Hindlimb muscle (tissue), 1 donor: ENCODE measurements around the gene FAM177B. TPM values are rescaled to one million over a fixed set of nuclear protein-coding genes. Genes with fewer than 3 reads are reported as not detected.
"Not testable (repeated sequence)": the region's sequence is repeated elsewhere in the genome, so short reads cannot be mapped to it uniquely, and the experiment has no call there.

Source experiments
- DNase-seq: peaks from one replicate; pipeline ENCODE4 v3.0.0-alpha.2; 2013
- polyA plus RNA-seq: library from polyadenylated mRNA; unstranded; fragments of 120-200 nt; gene quantifications from one replicate; pipeline ENCODE4 v1.2.1, GENCODE V29; 2013; ENCODE audit not compliant: insufficient read length

FAM177B gene
- polyA plus RNA-seq, 1 donor = 0.41 TPM

DNA sequence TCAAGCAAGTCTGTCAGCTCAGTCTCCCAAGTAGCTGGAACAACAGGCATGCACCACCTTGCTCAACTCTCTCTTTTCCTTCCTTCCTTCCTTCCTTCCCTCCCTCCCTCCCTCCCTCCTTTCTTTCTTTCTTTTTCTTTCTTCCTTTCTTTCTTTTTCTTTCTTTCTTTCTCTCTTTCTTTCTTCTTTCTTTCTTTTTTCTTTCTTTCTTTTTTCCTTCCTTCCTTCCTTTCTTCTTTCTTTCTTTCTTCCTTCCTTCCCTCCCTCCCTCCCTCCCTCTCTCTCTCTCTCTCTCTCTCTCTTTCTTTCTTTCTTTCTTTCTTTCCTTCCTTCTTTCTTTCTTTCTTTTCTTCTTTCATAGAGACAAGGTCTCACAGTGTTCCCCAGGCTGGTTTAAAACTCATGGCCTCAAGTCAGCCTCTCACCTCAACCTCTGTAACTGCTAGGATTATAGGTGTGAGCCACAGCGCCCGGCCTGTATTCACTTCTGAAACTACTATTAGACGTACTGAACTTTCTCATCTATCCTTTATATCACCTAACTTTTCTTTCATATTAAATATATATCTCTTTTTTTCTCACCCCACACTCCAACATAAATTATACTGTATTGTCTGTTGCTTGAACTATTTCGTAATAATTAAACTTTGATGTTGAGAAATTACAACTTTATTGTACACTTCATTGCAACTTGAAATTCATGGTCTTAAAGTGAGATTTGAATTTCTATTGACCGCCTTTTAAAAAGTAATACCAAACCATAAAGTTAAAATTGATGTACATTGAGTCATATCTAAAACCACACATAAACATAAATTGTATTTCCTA lies 4.8 kb downstream of the FAM177B start:
- not testable (repeated sequence) for DNase-seq

DNA sequence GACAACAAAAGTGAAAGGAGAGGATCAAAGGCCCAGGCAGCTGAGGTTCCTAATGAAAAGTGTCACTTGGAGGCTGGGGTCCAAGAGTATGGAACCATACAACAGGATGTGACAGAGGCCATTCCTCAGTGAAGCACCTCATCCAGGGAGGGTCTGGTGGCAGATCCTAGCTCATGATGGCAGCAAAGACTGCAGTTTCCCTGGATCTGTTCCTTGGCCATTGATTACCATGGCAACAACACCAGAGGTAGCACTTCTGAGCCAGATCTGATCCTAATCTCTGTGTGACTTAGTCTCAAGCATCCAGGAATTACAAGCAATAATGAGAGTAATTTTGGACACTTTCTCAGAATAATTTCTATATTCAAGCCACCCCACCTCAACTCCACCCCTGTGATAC lies 12.9 kb downstream of the FAM177B start:
- DNase-seq = no peak

DNA sequence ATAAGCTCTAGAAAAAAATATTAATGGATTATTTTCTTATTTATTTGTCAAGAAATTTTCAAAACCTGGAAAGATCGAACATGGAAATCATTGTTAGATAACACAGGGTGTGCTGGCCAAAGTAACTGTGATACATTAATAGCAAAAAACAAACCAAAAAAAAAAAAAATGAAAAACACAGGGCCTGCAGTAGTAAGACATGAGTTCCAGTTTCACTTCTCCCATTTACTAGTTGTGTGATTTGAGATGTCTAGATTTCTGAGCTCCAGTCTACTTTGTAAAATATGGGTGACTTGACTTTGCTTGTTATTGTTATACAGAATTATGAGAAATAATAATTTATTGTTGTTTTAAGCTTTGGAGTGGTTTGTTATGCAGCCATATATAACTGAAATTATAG lies 13.6 kb downstream of the FAM177B start:
- DNase-seq = no peak

DNA sequence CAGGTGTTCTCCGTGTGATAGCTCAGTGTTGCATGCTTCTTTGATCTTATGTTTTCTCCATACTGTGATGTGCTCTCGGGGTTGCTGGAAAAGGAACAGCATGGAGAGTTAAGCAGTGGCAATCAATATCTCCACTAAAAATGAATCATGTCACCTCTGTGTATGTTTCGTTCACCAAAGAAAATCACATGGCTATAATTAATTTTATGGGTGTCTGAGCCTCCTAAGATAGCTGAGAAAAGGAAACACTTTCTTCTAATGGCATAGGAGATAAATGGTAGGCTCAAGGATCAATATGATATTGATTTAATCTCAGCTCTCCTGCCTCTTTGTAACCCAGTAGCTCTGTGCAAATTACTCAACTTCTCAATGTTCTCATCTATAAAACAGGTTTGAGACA lies 14.3 kb downstream of the FAM177B start:
- no peak for DNase-seq

DNA sequence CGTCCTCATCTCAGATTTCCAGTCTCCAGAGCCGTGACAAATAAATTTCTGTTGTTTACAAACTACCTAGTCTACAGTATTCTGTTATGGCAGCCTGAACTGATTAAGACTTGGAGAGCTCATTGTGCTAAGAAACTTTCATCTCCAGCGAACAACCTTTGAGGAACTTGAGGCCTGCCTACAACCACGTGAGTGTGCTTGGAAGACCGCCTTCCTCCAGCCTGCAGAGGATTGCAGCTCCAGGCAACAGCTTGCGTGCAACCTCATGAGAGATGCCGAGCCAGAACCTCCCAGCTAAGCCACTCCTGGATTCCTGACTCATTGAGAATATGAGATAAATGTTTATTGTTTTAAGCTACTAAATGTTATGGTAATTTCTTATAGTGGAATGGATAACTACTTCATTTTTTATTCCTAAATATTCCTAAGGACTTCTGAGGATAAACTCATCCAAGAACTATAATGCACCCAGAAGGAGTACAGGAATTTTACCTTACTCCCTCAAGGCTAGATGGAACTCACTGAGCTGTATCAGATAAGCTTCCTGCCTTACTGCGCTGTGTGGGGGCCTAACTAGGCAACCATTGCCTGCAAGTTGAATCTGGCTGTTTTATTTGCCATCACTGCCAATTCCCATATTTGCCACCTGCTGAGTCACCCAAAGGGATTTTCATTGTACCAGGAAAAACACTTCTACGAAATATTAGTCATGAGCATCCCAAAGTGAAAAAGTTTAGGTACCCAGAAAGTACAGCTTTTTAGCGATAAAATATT lies 17.6 kb downstream of the FAM177B start:
- DNase-seq = peak; percentile 74

DNA sequence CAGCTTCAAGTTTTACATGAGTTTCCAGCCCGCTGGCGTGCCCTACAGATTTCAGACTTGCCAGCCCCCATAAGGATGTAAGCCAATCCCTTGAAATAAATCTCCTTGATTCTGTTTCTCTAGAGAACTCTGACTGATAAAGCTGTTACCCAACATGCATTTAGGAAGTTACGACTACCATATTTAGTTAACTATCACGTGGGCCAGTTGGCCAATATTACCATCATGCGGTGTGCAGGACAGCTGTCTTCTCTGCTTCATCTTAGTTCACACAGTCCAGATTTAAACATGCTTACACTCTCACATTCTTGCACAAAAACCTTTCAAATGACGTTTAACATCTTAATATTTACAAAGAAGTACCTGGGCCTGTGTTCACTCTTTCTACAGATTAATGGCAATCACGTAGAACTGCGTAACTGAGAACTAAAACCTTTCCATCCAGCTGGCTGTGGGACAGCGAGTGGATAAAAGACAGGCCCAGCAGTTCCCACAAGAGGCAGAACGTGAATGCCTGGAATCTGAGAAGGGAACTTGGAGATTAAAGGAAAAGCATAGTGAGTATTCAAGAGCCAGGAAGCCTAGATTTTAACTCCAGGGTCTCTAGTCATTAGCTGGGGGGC lies 20.8 kb downstream of the FAM177B start:
- peak; percentile 43 for DNase-seq

DNA sequence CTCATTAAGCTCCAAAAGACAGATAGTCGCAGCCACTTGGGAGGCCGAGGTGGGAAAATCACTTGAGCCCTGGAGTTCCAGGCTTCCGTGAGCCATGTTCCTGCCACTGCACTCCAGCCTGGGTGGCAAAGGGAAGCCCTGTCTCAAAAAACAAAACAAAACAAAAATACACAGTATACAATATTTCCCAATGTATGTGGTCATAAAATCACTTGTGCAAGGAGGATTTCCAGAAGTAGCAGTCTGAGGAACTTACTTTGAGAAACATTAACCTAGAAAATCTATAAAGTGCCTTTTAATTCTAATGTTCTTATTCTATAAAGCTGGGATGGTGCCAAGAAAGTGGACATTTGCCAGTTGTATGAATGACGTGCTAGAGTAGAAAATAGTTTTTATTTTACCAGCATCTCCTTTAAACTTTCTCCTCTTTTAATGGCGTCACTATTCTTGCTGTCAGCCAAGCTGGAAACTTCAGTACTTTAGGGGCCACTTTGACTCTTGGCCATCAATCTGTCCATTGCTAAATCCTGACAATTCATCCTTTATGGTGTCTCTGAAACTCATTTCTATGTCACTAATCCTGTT lies 22.5 kb downstream of the FAM177B start:
- no peak for DNase-seq

DNA sequence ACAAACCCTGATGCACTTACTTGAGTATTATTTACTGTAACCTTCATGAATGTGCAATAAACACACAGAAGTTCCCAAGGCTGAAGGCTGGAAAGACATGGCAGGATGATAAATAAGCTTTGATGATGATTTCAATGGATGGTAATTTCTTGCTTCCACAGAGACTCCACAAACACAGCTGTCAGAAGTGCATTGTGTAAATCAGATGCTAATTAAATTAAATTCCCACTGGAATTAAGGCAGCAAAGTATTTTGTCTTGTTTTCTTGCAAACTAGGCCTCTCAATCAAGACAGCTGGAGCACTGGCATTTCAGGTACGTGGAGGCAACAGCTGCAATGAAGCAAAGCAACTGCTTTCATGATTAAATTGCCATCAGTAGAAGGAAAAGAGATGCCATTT lies 24.1 kb downstream of the FAM177B start:
- DNase-seq = no peak

DNA sequence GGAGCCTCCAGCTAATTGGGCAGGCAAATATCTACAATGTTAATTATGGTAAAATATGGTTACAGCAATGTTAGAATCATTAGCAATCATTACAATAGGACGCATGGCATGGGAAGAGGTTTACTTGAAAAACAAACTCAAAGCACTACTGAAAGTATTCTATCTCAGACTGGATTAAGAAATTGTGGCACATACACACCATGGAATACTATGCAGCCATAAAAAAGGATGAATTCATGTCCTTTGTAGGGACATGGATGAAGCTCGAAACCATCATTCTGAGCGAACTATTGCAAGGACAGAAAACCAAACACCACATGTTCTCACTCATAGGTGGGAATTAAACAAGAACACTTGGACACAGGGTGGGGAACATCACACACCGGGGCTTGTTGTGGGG lies 25.2 kb downstream of the FAM177B start:
- not testable (repeated sequence) for DNase-seq

DNA sequence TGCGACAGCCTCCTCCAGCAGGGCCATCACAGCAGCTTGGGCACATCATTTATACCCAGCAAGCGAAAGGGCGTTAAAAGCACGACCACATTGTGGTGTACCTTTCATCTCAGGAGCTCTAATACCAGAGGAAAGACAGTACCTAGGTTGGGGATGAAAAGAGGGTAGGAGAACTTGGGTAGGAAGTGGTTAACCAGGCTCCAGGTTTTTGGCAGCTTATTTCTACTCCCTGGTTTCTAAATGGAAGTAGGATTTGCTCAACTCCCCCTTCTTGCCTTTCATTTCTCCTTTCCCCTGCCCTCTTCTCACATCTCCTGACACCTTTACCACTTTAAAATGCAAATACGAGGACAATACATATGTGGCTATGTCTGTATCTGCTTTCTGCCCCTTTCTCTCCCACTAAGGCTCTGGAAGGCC lies 30.2 kb downstream of the FAM177B start:
- no peak for DNase-seq

DNA sequence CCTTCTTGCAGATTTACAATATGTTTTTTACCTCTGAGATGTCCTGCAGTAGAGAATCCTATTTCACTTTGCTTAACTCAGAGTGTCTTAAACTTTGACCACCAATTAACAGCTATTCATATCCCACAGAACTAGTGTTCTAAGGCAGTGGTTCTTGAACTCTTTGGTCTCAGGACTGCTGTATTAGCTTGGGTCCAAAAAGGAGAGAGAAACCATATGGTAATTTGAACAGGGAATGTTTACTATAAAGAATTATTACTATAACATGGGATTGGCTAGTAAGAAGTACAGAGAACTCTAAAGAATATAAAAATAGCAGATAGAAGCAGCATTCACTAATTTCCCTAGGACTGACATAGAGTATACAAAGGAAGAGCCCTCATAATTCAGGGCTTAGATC lies 31.6 kb downstream of the FAM177B start:
- DNase-seq = no peak

DNA sequence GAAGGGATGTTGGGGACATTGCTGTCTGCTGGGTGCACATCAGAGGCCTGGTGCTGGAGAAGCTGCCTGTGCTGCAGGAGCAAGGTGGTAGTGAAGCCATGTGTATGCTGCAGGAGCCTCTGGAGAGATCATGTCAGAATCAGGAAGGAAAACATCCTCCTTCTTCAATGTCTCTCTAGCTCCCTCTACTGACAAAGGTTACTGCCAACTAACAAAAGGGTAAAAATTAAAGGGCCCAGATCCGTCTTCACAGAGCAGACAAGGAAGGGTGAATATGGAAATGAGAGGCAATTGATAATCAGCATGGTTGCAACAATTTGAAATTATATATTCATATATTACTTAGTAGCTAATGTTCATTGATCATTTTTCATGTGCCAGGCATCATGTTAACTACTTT lies 32.2 kb downstream of the FAM177B start:
- no peak for DNase-seq

DNA sequence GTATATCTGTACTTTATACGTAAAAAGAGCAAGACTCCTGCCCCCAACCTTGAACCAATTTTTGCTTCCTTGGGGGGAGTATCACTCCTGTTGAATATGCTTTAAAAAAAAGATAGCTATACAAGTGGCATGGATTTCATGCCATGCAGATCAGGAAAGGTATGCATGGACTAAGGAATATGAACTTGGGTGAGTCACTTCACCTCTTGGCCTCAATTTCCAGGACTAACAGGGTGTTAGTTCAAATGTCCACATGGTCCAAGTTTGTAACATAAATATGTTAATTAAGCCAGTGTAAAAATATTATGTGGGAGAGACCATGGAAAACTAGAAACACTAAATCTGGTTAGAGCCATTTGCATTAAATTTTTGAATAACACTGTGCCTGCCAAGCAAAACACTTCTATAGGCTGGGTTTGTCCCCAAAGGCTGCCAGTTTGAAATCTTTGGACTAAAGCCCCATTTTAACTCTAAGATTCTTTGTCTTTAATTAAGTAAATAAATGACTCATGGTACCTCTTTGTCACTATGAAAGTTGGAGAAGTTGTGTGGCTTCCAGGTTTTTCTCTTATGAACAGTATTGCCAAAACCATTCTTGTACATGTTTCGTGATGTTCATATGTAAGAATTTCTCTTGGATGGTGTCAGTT lies 33.1 kb downstream of the FAM177B start:
- no peak for DNase-seq

DNA sequence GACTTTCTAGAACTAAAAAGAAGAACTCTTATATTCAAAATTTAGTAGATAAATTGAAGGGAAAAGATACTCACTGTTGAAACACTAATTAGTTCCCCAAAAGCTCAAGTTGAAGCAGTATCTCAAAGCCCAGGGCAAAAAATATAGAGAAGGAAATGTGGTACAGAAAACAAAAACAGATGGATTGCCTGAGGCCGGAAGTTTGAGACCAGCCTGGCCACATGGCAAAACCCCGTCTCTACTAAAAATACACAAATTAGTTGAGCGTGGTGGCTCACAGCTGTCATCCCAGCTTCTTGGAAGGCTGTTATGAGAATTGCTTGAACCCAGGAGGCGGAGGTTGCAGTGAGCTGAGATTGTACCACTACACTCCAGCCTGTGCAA lies 36.0 kb downstream of the FAM177B start:
- DNase-seq = no peak

DNA sequence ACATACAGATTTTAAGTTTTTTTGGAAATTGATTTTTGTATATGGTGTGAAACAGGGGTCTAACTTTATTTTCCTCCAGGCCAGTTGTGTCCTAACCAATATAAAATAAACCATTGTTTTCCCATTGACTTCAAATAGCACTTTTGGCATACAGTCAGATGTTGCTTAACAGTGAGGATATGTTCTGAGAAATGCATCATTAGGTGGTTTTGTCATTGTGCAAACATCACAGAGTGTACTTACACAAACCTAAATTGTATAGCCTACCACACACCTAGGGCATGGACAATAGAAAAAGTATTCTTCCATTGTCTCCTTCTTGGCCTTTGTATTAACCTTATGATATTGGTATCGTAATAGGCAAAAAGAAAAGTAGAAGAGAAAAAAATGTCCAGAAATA lies 40.5 kb downstream of the FAM177B start:
- DNase-seq = no peak

DNA sequence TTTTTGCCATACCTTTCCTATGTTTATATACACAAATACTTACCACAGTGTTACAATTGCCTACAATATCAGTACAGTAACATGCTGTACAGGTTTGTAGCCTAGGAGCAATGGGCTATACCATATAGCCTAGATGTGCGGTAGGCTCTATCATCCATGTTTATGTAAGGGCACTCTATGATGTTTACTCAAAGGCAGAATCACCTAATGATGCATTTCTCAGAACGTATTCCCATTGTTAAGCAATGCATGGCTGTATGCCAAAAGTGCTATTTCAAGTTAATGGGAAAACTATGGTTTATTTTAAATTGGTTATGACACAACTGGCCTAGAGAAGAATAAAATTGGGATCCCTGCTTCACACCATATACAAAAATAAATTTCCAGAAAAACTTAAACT lies 41.0 kb downstream of the FAM177B start:
- no peak for DNase-seq

DNA sequence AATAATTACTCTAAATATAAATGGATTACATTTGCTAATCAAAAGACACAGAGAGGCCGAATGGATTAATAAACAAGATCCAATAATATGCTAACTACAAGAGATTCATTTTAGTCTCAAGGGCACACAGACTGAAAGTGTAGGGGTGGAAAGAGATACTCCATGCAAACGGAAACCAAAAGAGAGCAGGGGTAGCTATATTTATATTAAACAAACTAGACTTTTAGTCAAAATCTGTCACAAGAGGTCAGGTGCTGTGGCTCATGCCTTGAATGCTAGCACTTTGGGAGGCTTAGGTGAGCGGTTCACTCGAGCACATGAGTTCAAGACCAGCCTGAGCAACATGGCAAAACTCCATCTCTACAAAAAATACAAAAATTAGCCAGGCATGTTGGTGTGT lies 44.2 kb downstream of the FAM177B start:
- no peak for DNase-seq

DNA sequence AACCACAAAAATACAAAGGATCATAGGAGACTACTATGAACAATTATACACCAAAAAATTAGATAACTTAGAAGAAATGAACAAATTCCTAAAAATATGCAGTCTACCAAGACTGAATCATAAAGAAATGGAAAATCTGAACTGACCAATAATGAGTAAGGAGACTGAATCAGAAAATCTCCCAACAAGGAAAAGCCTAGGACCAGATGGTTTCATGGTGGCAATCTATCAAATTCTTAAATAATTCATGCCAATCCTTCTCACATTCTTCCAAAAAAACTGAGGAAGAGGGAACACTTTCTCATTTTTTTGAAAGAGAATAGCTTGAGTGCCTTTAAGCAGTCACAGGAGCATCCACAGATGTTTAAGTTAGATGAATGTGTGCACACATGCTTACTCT lies 46.0 kb downstream of the FAM177B start:
- DNase-seq = no peak

DNA sequence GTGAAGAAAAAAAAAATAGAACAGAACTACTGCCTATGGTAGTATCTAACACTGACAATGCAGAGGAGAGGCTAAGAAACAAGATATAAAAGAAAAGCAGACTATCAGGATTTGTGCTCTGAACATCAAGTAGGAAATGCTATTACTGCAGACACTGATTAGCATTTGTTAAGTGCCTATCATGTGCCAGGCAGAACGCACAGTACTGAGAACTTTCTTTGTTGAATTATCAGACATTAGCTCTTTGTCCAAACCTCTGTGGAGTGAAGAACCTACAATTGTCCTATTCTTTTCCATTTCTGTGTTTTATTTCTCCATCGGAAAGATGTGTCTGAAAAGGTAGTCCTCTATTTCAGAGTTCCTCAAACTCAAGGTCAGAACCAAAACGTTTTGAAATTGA lies 47.4 kb downstream of the FAM177B start:
- DNase-seq = no peak

DNA sequence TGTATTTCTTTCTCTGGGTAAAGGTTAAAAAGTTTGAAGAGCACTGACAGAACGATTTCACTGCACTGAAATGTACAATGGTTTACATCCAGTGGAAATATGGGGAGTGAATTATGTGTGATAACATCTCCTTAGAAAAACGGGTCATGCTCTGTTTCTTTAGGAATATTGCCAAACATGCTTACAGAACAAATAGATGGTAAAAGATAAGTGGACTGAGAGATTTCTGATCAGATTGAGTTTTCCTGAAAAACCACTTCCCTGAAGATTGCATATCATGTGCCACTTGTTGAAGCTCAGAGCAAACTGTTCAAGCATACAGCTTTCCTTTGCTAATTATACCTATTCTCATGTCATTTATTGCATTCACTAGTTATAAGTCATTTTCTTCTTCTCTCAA lies 47.9 kb downstream of the FAM177B start:
- no peak for DNase-seq

DNA sequence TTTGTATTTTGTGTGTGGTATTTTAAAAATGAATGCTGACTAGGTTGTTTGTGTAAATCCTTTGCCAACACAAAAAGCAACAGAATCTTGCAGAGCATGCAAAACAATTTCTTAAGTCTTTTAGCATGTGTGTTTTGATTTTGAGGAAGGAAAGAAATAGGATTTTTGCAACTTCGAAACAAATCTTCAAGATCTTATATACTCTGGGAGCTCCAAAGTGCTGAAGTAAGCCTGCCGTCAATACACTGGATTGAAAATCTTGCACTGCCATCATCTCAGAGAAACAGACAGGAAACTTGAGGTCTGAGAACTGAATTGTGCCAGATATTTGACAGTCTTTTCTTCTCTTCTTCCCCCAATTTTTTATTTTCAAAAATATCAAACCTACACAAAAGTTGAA lies 48.5 kb downstream of the FAM177B start:
- no peak for DNase-seq

DNA sequence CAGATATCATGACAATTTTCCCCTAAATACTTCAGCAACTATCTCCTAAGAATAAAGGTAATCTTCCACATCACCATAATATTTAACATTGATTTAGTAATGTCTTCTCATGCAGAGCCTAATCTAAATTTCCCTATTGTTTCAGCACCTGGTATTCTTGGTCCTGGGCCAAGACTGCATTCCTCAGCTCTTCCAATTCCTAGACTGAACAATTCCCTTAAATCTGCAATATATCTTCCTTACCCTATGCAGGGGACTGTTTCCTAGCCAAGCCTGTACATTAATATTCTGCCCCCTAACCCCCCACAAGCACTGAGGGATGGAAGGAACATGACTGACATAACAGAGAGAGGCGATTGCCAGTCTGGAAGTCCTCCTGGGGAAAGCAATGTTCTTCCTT lies 49.1 kb downstream of the FAM177B start:
- peak; percentile 48 for DNase-seq

DNA sequence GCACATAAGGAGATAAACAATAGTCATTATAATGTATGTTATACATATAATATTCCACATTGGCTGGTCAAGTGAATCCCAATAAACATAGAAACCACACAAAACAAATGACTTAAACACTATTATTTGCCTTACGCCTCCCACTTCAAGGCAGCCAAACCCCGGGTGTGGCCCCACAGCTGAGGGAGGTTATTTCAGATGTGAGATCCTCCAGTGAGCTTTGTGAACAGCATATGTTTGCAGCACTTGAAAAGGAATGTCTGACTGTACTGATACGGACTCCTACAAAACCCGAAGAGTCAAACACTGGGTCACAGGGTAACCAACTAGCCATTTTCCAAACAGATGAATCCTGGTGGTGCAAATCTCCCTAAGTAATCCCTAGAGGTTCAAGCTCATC lies 50.7 kb downstream of the FAM177B start:
- DNase-seq = no peak
